HepG2 (cell line): ENCODE data around the gene SEZ6. TPM values are rescaled to one million over a fixed set of nuclear protein-coding genes. Genes with fewer than 3 reads are reported as not detected.
A peak's percentile ranks its signal among the peaks of the same experiment; 100 is the strongest.

ENCODE experiments used
- FOXC1 ChIP-seq: sonication (generic); formaldehyde crosslinking; IDR thresholded peaks from 2 replicates; pipeline ENCODE4 v1.8.0; 2022; ENCODE audit warnings: mild to moderate bottlenecking, missing genetic modification reagents, borderline replicate concordance
- NCOR1 ChIP-seq: fragments of 200-600 bp; sonication (generic); IDR thresholded peaks from 2 replicates; pipeline ENCODE4 v1.7.0; 2017; ENCODE audit warnings: antibody characterized with exemption, low read length, borderline replicate concordance
- SOX13 ChIP-seq, 3 experiments: fragments of 450-650 bp in 1 of 3; sonication (generic) in 1 of 3; formaldehyde crosslinking in 1 of 3; IDR thresholded peaks in 2 of 3; conservative IDR thresholded peaks in 1 of 3; 2 replicates each; pipeline versions ENCODE4 v1.5.0 to v1.6.1; 2016 to 2020; ENCODE audit warnings: antibody characterized with exemption in 1 of 3, mild to moderate bottlenecking in 1 of 3, missing compliant biosample characterization in 1 of 3, missing genetic modification reagents in 1 of 3, moderate library complexity in 1 of 3
- SOX6 ChIP-seq, 2 experiments: fragments of 450-650 bp in 1 of 2; sonication (generic) in 1 of 2; formaldehyde crosslinking in 1 of 2; IDR thresholded peaks; 2 replicates each; pipeline versions ENCODE4 v1.4.0 to v1.6.1; 2017 to 2020; ENCODE audit warnings: antibody characterized with exemption in 1 of 2, mild to moderate bottlenecking in 1 of 2, missing genetic modification reagents in 1 of 2
- SP1 ChIP-seq, 2 experiments: fragments of 450-650 bp in 1 of 2; sonication (generic) in 1 of 2; formaldehyde crosslinking in 1 of 2; IDR thresholded peaks; 2 replicates each; pipeline versions ENCODE4 v1.4.0 to v1.6.1; 2016 to 2020; ENCODE audit warnings: missing genetic modification reagents in 1 of 2
- ZNF274 ChIP-seq: sonication (generic); formaldehyde crosslinking; IDR thresholded peaks from 2 replicates; pipeline ENCODE4 v1.5.1; 2020; ENCODE audit warnings: mild to moderate bottlenecking, missing genetic modification reagents
- polyA plus RNA-seq, 8 experiments: library from polyadenylated mRNA; depleted of rRNA in 3 of 8; stranded (reverse) in 7 of 8; unstranded in 1 of 8; fragments of >200 nt; fragmentation: Illumina TruSeq in 4 of 8; extraction: Trizol in 4 of 8; gene quantifications; 2 replicates each; pipeline versions ENCODE4 v1.2.1 to v1.2.3, GENCODE V29; 2011 to 2016; ENCODE audit warnings: low read depth in 4 of 8, missing spikeins in 1 of 8, mixed read lengths in 1 of 8; ENCODE audit not compliant: insufficient read depth in 1 of 8
- total RNA-seq, 5 experiments: library from RNA; depleted of rRNA; stranded (reverse); fragments of >200 nt; fragmentation: Illumina TruSeq; extraction: Trizol; gene quantifications; 2 replicates each; pipeline ENCODE4 v1.2.3, GENCODE V29; 2016; ENCODE audit warnings: low read depth in 1 of 5
- TF ChIP-seq, protein P1 (sequence below): sonication (generic); formaldehyde crosslinking; IDR thresholded peaks from 2 replicates; pipeline ENCODE4 v1.4.0; 2020; ENCODE audit warnings: mild to moderate bottlenecking, missing genetic modification reagents
- TF ChIP-seq, protein P2 (sequence below): sonication (generic); formaldehyde crosslinking; IDR thresholded peaks from 2 replicates; pipeline ENCODE4 v1.4.0; 2020; ENCODE audit warnings: low read depth, missing genetic modification reagents
- TF ChIP-seq, protein P3 (sequence below): sonication (generic); formaldehyde crosslinking; IDR thresholded peaks from 2 replicates; pipeline ENCODE4 v1.4.0; 2020; ENCODE audit warnings: mild to moderate bottlenecking, low read depth, missing genetic modification reagents
- TF ChIP-seq, protein P4 (sequence below): sonication (generic); formaldehyde crosslinking; IDR thresholded peaks from 2 replicates; pipeline ENCODE4 v1.8.1; 2023; ENCODE audit warnings: mild to moderate bottlenecking, missing genetic modification reagents

Gene SEZ6
- total and polyA plus RNA-seq, 2 of the 13 experiments (the other 11 are each of a cell fraction or from before 2014, with no cell fraction given): not detected

DNA sequence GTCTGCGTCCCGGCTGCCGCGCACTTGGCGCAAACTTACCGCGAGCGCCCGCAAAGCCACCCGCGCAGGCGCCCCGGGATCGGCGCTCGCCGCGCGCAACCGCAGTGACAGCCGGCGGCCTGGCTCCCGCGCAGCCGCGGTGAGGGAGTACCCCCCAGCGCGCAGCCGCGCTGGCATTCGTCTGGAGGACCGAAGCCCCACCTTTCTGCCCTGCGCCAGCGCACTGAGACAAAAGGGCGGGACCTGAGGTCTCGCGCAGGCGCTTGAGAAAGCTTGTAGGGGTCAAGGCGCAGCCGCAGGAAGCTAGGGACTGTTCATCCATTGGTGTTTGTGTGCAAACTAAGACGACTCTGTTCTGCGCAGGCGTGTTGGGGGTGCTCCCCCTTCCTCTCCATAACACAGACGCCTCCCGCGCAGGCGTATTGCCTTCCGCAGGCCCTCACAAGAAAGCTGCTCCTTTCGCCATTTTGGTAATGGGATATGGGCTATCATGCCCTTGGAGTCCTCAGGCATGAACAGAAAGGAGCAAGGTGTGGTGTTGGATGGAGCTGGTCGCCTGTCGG lies 54.3 kb downstream of the SEZ6 start, which contains the start of gene PHF12 (continued):
- TF ChIP-seq, protein P1, sequence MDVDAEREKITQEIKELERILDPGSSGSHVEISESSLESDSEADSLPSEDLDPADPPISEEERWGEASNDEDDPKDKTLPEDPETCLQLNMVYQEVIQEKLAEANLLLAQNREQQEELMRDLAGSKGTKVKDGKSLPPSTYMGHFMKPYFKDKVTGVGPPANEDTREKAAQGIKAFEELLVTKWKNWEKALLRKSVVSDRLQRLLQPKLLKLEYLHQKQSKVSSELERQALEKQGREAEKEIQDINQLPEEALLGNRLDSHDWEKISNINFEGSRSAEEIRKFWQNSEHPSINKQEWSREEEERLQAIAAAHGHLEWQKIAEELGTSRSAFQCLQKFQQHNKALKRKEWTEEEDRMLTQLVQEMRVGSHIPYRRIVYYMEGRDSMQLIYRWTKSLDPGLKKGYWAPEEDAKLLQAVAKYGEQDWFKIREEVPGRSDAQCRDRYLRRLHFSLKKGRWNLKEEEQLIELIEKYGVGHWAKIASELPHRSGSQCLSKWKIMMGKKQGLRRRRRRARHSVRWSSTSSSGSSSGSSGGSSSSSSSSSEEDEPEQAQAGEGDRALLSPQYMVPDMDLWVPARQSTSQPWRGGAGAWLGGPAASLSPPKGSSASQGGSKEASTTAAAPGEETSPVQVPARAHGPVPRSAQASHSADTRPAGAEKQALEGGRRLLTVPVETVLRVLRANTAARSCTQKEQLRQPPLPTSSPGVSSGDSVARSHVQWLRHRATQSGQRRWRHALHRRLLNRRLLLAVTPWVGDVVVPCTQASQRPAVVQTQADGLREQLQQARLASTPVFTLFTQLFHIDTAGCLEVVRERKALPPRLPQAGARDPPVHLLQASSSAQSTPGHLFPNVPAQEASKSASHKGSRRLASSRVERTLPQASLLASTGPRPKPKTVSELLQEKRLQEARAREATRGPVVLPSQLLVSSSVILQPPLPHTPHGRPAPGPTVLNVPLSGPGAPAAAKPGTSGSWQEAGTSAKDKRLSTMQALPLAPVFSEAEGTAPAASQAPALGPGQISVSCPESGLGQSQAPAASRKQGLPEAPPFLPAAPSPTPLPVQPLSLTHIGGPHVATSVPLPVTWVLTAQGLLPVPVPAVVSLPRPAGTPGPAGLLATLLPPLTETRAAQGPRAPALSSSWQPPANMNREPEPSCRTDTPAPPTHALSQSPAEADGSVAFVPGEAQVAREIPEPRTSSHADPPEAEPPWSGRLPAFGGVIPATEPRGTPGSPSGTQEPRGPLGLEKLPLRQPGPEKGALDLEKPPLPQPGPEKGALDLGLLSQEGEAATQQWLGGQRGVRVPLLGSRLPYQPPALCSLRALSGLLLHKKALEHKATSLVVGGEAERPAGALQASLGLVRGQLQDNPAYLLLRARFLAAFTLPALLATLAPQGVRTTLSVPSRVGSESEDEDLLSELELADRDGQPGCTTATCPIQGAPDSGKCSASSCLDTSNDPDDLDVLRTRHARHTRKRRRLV: no peak
- TF ChIP-seq SOX6 (IDR thresholded peaks at IDR 0.05) (no peak), SOX6 (CRISPR knock-in tag; IDR thresholded peaks at IDR 0.05) (no peak), ZNF274 (no peak), NCOR1 (no peak), SP1 (IDR thresholded peaks at IDR 0.05) (no peak), SP1 (CRISPR knock-in tag; IDR thresholded peaks at IDR 0.05) (peak; percentile 28; the same call in 1 of the 2 replicates), FOXC1 (CRISPR knock-in tag) (no peak), SOX13 (IDR thresholded peaks at IDR 0.05) (no peak), SOX13 (CRISPR knock-in tag; conservative IDR thresholded peaks at IDR 0.05 in 1 of 2, IDR thresholded peaks at IDR 0.05 in 1 of 2) (0 out of 4 replicates have a peak, but pooled peaks of 1 of the 2 experiments have one; percentile 11)
- TF ChIP-seq, protein P2, sequence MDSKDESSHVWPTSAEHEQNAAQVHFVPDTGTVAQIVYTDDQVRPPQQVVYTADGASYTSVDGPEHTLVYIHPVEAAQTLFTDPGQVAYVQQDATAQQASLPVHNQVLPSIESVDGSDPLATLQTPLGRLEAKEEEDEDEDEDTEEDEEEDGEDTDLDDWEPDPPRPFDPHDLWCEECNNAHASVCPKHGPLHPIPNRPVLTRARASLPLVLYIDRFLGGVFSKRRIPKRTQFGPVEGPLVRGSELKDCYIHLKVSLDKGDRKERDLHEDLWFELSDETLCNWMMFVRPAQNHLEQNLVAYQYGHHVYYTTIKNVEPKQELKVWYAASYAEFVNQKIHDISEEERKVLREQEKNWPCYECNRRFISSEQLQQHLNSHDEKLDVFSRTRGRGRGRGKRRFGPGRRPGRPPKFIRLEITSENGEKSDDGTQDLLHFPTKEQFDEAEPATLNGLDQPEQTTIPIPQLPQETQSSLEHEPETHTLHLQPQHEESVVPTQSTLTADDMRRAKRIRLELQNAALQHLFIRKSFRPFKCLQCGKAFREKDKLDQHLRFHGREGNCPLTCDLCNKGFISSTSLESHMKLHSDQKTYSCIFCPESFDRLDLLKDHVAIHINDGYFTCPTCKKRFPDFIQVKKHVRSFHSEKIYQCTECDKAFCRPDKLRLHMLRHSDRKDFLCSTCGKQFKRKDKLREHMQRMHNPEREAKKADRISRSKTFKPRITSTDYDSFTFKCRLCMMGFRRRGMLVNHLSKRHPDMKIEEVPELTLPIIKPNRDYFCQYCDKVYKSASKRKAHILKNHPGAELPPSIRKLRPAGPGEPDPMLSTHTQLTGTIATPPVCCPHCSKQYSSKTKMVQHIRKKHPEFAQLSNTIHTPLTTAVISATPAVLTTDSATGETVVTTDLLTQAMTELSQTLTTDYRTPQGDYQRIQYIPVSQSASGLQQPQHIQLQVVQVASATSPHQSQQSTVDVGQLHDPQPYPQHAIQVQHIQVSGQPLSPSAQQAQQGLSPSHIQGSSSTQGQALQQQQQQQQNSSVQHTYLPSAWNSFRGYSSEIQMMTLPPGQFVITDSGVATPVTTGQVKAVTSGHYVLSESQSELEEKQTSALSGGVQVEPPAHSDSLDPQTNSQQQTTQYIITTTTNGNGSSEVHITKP (CRISPR knock-in tag): no peak
- TF ChIP-seq, protein P3, sequence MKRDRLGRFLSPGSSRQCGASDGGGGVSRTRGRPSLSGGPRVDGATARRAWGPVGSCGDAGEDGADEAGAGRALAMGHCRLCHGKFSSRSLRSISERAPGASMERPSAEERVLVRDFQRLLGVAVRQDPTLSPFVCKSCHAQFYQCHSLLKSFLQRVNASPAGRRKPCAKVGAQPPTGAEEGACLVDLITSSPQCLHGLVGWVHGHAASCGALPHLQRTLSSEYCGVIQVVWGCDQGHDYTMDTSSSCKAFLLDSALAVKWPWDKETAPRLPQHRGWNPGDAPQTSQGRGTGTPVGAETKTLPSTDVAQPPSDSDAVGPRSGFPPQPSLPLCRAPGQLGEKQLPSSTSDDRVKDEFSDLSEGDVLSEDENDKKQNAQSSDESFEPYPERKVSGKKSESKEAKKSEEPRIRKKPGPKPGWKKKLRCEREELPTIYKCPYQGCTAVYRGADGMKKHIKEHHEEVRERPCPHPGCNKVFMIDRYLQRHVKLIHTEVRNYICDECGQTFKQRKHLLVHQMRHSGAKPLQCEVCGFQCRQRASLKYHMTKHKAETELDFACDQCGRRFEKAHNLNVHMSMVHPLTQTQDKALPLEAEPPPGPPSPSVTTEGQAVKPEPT (CRISPR knock-in tag): no peak
- TF ChIP-seq, protein P4, sequence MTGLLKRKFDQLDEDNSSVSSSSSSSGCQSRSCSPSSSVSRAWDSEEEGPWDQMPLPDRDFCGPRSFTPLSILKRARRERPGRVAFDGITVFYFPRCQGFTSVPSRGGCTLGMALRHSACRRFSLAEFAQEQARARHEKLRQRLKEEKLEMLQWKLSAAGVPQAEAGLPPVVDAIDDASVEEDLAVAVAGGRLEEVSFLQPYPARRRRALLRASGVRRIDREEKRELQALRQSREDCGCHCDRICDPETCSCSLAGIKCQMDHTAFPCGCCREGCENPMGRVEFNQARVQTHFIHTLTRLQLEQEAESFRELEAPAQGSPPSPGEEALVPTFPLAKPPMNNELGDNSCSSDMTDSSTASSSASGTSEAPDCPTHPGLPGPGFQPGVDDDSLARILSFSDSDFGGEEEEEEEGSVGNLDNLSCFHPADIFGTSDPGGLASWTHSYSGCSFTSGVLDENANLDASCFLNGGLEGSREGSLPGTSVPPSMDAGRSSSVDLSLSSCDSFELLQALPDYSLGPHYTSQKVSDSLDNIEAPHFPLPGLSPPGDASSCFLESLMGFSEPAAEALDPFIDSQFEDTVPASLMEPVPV: peak; percentile 69; the same call in 1 of the 2 replicates
